Measurements from ENCODE around the gene RB1.

DNA sequence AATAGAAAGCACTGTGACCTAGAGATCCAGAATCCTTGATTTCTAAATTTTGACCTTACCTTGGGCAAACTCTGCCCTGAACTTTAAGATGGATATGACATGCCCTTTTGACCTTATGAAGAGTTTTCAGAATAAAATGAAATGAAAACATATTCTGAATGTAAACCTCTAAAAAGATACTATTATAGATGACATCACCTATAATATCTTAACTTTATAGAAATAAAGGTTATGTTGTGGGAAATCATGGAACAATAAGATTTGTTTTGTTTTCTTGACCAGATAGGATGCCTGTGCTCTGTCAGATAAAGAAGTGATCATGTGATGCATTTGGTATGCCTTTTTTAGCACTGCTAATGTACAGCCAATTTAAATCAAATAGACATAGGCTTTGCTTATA is 122.5 kb downstream of the RB1 start:
- TF ChIP-seq SMAD3 (CRISPR knock-in tag; IDR thresholded peaks at IDR 0.05; ENCODE audit: borderline replicate concordance) (no peak), CTCF (IDR thresholded peaks at IDR 0.05) (no peak), FOXP1 (CRISPR knock-in tag; IDR thresholded peaks at IDR 0.05; ENCODE audit: borderline replicate concordance) (no peak), SMAD4 (CRISPR knock-in tag; IDR thresholded peaks at IDR 0.05) (no peak), USF2 (CRISPR knock-in tag; IDR thresholded peaks at IDR 0.05) (no peak), NFYB (CRISPR knock-in tag; conservative IDR thresholded peaks at IDR 0.05; ENCODE audit: low read depth) (no peak), ETV6 (CRISPR knock-in tag; IDR thresholded peaks at IDR 0.05) (no peak)
